Retinal pigment epithelial cell (primary cell): ENCODE results near the gene SEMA3C.

ENCODE experiments used
- DNase-seq: peaks from one replicate; pipeline ENCODE4 v3.0.0-alpha.2; 2010; ENCODE audit warnings: low read depth
- H3K4me3 ChIP-seq: 2 replicates; pipeline ENCODE4 v1.5.1; 2011; ENCODE audit warnings: mild to moderate bottlenecking, low read length, control low read depth, moderate library complexity
- CTCF ChIP-seq: conservative IDR thresholded peaks from 2 replicates; pipeline ENCODE4 v1.5.1; 2011; ENCODE audit warnings: low read depth, low read length, control low read depth, inconsistent platforms

Gene SEMA3C

GRCh38 chr7:80816806-80817205 is 102.0 kb downstream of the SEMA3C start:
- H3K4me3 ChIP-seq = no peak overlapping the region
- no peak for TF ChIP-seq CTCF
- no peak for DNase-seq

- no peak for TF ChIP-seq CTCF
- no peak for DNase-seq
These were observed 103.1 kb downstream of the SEMA3C start for GRCh38 chr7:80815733-80816132.

GRCh38 chr7:80809545-80809944 is 109.3 kb downstream of the SEMA3C start:
- no peak for DNase-seq
- TF ChIP-seq CTCF = no peak
- no peak overlapping the region for H3K4me3 ChIP-seq

More at GRCh38 chr7:80815733-80816132, 103.1 kb downstream of the SEMA3C start:
- H3K4me3 ChIP-seq = no peak overlapping the region

GRCh38 chr7:80807166-80807900 is 111.5 kb downstream of the SEMA3C start:
- DNase-seq = peak; percentile 64
- no peak overlapping the region for H3K4me3 ChIP-seq
- no peak for TF ChIP-seq CTCF

- peak; percentile 92 for DNase-seq
- TF ChIP-seq CTCF = no peak
- H3K4me3 ChIP-seq = no peak overlapping the region
These were observed 112.2 kb downstream of the SEMA3C start for GRCh38 chr7:80806663-80807062.

GRCh38 chr7:80804589-80804988 is 114.3 kb downstream of the SEMA3C start:
- no peak for TF ChIP-seq CTCF
- H3K4me3 ChIP-seq = no peak overlapping the region
- no peak for DNase-seq

GRCh38 chr7:80802527-80802926 is 116.3 kb downstream of the SEMA3C start:
- TF ChIP-seq CTCF = no peak
- H3K4me3 ChIP-seq = no peak overlapping the region
- no peak for DNase-seq
